Fibroblast of upper back skin (primary cell): ENCODE data around the gene C20orf202.
"Not testable (repeated sequence)": the region's sequence is repeated elsewhere in the genome, so short reads cannot be mapped to it uniquely, and the experiment has no call there.

Source experiments
- DNase-seq: peaks from one replicate; pipeline ENCODE4 v3.0.0-alpha.2; 2013

The C20orf202 gene

DNA sequence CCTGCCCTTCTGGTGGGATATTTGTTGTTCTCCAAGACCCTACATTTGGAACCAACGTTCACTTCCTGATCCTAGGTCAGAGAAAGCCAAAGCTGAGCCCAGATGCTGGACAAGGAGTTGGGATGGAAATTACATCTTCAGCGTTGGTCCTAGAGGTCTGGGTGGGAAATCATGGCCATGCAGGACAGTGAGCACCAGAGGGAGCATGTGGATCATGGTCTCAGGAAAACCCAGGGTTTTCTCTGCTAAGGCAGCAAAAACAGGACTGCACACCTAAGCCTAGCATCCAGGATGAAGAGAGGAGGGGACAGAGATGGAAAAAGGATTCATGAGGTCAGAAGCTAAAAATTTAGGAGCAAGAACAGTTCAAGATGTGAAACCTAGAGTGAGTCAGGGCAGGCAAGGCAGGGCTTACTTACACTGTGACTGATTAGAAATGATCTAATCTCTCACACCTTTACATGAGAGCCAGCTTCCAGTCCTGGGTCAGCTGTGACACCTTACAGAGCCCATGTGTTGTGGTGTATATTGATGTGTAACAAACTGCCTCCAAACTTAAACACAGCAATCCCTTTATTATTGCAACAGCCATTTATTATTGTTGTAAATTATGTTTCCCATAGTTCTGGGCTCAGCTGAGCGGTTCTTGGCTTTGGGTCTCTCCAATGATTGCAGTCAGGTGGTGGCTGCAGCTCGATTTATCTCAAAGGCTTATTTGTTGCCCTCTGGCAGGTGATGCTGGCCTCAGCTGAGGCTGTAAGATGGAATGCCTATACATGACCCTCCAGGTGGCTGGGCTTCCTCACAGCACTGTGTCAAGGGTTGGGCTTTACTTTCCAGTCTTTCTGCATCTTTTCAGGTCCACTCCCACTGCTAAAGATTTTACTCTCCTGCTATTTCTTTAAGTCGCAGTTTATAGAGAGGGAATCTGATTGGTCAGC is 6.5 kb downstream of the C20orf202 start:
- no peak for DNase-seq

DNA sequence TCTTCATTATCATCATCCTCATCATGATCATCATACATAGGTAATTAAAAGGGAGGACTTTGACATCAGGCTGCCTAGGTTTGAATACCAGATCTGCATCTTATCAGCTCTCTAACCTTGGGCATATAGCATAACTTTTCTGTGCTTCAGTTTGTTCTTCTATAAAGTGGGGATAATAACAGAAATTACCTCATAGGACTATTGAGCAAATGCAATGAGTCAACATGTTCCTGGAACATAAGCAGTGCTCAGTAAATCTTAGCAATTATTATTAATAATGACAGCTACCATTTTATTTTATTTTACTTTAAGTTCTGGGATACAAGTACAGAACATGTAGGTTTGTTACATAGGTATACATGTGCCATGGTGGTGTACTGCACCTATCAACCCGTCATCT is 7.2 kb downstream of the C20orf202 start:
- DNase-seq, result no peak

DNA sequence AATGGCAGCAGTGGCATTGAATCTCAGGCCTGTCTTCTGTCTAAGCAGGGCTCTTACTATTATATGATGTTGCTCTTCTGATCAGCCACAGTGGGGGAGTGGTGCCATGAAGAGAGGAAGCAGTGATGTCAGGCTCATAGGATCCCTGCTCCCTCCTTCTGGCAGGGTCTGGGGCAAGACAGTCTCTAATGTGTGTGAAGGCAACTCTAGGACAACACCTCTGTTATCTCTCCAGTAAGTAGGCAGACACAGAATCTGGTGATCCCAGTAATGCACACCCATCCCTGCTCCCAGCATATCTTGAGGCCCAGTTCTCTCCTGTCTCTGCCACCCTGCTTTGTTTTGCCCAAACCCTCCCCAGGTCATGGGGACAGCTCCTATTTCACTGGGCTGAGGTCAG is 8.8 kb downstream of the C20orf202 start:
- no peak for DNase-seq

DNA sequence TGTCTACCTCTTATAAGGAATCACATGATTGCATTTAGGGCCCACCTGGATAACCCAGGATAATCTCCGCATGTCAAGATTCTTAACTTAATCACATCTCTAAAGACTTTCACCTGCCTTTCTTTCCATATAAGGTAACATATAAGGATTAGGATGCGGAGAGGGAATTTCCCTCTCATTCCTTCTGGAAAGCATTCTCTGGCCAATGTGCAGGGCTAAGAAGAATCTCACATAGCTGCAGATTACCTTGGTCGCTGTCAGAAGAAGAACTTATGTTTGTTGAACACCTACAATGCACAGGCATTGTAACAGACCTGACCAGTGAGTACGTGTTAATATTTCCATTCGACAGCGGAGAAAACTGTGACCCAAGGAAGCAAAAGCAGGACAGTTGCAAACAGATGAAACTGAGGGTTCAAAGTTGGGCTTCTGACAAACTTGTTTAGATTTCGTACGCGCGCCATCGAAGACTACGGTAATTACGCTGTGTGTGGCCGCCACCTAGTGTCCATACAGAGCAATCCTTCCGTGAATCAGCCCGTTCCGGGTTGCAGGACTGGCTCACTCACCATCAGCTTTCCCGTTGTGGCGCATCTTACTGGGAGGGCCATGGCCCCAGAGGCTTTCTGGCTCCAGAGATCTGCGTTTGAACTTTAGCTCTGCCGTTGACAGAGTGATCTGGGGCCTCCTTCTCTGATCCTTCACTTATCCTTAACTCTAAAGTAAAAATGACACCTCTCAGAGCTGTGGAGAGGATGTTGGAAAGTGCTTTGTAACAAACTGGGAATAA is 9.5 kb downstream of the C20orf202 start:
- DNase-seq, result peak; percentile 57

DNA sequence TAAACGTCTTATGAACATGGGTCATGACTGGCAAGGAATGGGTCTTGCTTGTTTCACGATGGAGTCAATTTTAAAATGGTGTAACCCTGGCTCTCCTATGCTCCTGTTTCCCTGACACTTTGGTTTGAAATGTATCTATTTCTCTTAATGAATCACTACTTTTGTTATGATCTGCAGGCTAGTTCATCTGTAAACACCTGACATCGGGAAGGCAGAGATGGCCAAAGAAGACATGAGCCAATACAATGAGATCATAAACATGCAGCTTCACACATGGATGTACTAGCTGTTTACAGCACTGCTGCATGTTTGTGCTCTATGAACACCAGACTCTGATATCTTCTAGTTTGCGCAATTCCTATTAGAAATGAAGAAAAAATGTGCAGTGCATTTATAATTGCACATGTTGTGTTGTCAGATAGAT is 11.6 kb downstream of the C20orf202 start:
- no peak for DNase-seq

DNA sequence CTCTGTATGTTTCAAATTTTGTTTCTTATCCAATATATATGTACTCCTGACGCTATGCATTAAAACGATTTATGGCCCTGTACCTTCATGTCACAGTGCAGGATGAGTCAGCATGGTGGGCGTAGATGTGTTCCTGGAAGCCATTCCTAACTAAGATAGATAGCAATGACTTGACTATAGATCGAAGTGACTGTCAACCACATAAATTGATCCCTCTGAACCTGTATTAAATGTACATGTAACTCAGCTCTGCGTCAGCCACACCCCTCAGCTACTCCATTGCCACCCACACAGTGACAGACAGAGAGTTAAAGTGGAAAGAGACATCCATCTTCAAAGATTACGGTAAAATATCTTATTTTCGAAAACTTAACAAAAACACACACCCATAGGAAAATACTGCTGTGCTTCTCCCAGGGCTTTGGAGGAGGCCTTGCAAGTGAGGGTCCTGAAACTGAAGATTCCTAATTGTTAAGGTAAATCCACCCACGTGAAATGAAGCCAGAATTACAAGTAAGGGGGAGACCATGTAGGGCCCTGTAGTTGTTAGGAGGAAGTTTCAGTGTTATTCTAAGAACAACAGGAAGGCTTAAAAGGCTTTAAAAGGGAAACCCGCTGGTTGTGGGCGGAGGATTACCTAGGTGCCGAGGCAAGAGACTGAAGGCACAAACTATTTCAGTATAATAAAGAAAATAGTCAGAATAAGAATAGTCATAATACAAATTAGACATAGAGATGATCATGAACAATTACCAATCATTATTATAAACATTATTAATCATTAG is 12.3 kb downstream of the C20orf202 start:
- DNase-seq, result no peak

DNA sequence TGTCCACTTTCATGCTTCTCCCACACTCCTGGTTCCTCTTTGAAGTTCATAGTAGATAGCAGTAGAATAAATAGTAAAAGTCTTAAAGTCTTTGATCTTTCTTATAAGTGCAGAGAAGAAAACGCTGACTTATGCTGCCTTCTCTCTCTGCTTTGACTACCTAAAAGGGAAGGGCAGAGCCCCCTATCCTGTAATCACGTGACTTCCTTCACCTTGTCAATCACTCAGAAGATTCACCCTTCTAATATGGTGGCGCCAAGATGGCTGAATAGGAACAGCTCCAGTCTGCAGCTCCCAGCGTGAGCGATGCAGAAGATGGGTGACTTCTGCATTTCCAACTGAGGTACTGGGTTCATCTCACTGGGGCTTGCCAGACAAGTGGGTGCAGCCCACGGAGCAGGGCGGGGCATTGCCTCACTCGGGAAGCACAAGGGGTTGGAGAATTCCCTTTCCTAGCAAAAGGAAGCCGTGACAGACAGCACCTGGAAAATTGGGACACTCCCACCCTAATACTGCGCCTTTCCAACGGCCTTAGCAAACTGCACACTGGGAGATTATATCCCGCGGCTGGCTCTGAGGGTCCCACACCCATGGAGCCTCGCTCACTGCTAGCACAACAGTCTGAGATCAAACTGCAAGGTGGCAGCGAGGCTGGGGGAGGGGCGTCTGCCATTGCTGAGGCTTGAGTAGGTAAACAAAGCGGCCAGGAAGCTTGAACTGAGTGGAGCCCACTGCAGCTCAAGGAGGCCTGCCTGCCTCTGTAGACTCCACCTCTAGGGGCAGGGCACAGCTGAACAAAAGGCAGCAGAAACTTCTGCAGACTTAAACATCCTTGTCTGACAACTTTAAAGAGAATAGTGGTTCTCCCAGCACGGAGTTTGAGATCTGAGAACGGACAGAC is 13.5 kb downstream of the C20orf202 start:
- not testable (repeated sequence) for DNase-seq

DNA sequence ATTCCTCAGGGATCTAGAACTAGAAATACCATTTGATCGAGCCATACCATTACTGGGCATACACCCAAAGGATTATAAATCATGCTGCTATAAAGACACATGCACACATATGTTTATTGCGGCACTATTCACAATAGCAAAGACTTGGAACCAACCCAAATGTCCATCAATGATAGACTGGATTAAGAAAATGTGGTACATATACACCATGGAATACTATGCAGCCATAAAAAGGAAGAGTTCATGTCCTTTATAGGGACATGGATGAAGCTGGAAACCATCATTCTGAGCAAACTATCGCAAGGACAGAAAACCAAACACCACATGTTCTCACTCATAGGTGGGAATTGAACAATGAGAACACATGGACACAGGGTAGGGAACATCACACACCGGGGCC is 19.5 kb downstream of the C20orf202 start:
- not testable (repeated sequence) for DNase-seq

DNA sequence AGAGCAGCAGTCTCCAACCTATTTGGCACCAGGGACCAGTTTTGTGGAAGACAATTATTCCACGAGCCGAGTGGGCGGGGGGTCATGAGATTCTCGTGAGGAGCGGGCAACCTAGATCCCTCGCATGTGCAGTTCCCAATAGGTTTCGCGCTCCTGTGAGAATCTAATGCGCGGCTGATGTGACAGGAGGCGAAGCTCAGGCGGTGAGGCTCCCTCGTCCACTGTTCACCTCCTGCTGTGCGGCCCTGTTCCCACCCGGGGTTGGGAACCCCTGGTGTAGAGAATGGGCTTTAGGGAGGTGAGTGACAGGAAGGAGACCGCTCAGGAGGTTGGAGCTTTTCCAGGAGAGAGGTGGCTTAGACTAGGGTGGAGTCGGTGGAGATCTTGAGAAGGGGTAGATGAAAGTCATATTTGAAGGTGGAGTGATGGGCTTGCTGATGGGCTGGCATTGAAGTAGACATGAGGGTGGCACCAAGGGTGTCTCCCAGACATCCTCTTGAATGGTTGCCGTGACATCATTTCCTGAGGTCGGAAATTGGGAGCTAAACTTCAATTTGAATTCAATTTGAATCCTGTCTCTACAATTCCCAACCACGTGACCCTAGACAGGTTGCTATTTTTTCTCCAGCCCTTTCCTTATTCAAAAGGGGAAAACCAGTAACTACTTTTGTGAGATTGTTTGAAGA is 21.1 kb downstream of the C20orf202 start:
- DNase-seq, result no peak

- no peak for DNase-seq
Observed at GRCh38 chr20:1225263-1225782, 22.1 kb downstream of the C20orf202 start.

DNA sequence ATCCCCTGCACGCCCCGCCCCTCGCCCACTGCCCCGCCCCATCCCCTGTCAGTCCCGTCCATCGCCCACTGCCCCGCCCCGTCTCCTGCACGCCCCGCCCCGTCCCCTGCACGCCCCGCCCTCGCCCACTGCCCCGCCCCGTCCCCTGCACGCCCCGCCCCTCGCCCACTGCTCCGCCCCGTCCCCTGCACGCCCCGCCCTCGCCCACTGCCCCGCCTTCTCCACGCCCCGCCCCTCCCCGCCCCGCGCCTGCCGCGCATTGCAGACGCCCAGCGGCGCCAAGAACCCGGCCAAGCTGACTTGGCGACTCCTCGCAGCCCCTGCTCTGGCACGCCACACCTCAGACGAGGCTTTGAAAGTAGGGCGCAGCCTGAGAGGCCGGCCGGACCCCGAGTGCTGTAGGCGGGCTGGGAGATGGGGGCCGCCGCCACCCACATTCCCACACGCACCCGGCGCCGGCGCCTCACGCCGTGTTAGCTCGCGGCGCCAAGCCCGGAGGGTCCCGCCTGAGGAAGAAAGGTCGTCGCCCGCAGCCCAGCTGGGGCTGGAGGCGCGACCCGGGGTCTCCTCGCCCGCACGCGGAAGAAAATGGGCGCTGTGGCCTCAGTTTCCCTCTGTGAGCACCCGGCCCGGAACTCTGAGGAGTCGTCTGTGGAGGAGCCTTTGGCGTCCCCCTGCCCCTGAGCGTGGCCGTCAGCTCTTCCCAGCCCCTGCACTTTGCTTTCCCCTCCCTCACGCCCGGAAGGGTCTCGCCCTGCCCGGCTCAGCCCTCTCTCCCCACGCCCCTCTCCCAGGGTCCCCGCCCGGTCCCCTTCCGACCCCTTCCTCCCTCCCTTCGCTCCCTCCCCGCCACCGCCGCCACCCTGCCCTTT is 22.8 kb downstream of the C20orf202 start, which contains the start of gene RAD21L1:
TSS of gene RAD21L1 (plus strand) at position 262 of the 872 bp plus-strand sequence. CDS start 2,410 bp downstream, outside the sequence.
- DNase-seq, result peak; percentile 62

DNA sequence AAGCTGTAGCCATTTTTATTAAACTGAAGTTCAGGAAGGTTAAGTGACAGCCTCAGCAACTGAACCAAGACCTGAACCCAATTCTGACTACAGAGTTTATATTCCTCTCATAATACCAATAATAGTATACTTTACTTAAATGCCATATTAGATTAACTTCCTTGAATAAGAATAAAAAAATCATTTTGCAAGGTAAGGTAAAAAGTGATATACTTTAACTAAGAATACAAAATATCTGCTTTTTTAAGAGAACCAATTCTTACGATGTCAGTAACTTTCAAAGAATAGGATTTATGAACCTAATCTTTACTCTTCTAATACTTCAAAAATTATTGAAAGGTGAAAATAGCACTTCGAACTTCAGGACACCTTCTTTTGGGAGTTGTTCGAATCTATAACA is 26.3 kb downstream of the C20orf202 start:
- DNase-seq, result no peak

- no peak for DNase-seq
Observed at GRCh38 chr20:1232286-1233111, 29.2 kb downstream of the C20orf202 start.

DNA sequence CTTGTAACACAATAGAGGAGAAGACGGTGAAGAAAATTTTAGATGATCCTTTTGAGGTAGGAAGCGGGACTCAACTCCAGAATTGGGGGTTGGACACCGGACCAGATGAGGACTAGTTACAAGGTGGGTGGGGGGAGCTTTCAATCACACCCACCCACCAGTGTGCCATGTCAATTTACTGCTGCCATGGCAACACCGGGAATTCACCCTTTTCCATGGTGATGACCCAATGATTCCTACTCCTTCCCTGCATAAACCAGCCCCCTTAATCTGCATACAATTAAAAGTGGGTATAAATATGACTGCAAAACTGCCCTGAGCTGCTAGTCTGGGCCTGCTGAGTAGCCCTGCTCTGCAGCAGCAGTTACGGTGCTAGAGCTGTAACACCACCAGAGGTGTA is 37.3 kb downstream of the C20orf202 start:
- no peak for DNase-seq

DNA sequence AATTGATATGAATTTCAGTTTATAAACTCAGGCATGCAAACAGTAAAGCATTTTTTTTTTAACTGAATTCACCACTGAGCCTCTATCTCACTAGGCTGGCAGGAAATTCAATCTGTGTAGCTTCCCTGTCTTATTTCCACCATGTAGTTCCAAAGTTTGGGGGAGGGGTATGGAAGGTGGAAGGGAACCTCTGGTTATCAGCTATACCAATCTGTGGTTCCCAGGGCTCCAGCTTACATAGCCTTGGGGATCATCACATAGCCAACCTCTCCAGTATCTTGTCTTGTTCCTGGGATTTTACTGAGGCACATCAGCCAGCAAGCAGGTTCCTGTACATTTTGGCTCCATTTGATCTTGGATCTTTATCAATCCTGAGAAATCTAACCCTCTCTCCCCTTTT is 38.2 kb downstream of the C20orf202 start:
- no peak for DNase-seq

- DNase-seq, result no peak
Observed at GRCh38 chr20:1242099-1242498, 38.8 kb downstream of the C20orf202 start.

- peak; percentile 85 for DNase-seq
Observed at GRCh38 chr20:1242530-1242929, 39.3 kb downstream of the C20orf202 start.

GRCh38 chr20:1245578-1245977 is 42.3 kb downstream of the C20orf202 start:
- no peak for DNase-seq

- DNase-seq, result no peak
Observed at GRCh38 chr20:1247689-1248088, 44.4 kb downstream of the C20orf202 start.
